Stomach smooth muscle (tissue), 2 donors: Measurements from ENCODE around the gene PHF21B.

Experiments used
- H3K27ac ChIP-seq: one replicate; pipeline ENCODE4 v1.7.0; 2013; ENCODE audit warnings: mild to moderate bottlenecking, low read length, inconsistent platforms
- H3K27me3 ChIP-seq, 2 donors: one replicate each; pipeline ENCODE4 v1.7.0; 2013; ENCODE audit warnings: low read length in 2 of 2; ENCODE audit not compliant: insufficient read depth in 2 of 2, control insufficient read depth in 1 of 2
- H3K36me3 ChIP-seq, 2 donors: one replicate each; pipeline ENCODE4 v1.7.0; 2013; ENCODE audit warnings: low read length in 2 of 2; ENCODE audit not compliant: control insufficient read depth in 2 of 2, insufficient read depth in 2 of 2
- H3K4me1 ChIP-seq: one replicate; pipeline ENCODE4 v1.7.0; 2013; ENCODE audit warnings: low read length; ENCODE audit not compliant: control insufficient read depth, insufficient read depth
- H3K4me3 ChIP-seq, 2 donors: one replicate each; pipeline ENCODE4 v1.7.0; 2013; ENCODE audit warnings: low read length in 2 of 2
- H3K9ac ChIP-seq, 2 donors: one replicate each; pipeline ENCODE4 v1.7.0; 2013; ENCODE audit warnings: low read length in 2 of 2, mild to moderate bottlenecking in 1 of 2
- H3K9me3 ChIP-seq, 2 donors: one replicate each; pipeline ENCODE4 v1.7.0; 2013; ENCODE audit warnings: low read length in 2 of 2; ENCODE audit not compliant: control insufficient read depth in 2 of 2
- donor health status: healthy.
- donor health status: Pancreatic carcinoma.

Gene PHF21B

GRCh38 chr22:44892243-44892642, 117.6 kb downstream of the PHF21B start:
- no peaks in the 10 kb centered on the region for H3K9me3 ChIP-seq
- no peak overlapping the region for H3K9ac ChIP-seq
- no peak overlapping the region for H3K4me3 ChIP-seq
- H3K36me3 ChIP-seq = peaks cover 0 to 4% of the 10 kb centered on the region in 2 donors
- H3K27me3 ChIP-seq = no peaks in the 10 kb centered on the region
- no peak overlapping the region for H3K27ac ChIP-seq
- H3K4me1 ChIP-seq = no peaks in the 10 kb centered on the region

GRCh38 chr22:44891791-44892190, 118.0 kb downstream of the PHF21B start:
- H3K9me3 ChIP-seq = no peaks in the 10 kb centered on the region
- H3K27me3 ChIP-seq = no peaks in the 10 kb centered on the region
- no peak overlapping the region for H3K4me3 ChIP-seq
- no peak overlapping the region for H3K9ac ChIP-seq
- peaks cover 0 to 4% of the 10 kb centered on the region in 2 donors for H3K36me3 ChIP-seq
- H3K4me1 ChIP-seq = no peaks in the 10 kb centered on the region
- no peak overlapping the region for H3K27ac ChIP-seq

- no peaks in the 10 kb centered on the region for H3K27me3 ChIP-seq
- no peaks in the 10 kb centered on the region for H3K9me3 ChIP-seq
- H3K36me3 ChIP-seq = peaks cover 0 to 4% of the 10 kb centered on the region in 2 donors
These were observed 118.5 kb downstream of the PHF21B start for GRCh38 chr22:44891293-44891747.

DNA sequence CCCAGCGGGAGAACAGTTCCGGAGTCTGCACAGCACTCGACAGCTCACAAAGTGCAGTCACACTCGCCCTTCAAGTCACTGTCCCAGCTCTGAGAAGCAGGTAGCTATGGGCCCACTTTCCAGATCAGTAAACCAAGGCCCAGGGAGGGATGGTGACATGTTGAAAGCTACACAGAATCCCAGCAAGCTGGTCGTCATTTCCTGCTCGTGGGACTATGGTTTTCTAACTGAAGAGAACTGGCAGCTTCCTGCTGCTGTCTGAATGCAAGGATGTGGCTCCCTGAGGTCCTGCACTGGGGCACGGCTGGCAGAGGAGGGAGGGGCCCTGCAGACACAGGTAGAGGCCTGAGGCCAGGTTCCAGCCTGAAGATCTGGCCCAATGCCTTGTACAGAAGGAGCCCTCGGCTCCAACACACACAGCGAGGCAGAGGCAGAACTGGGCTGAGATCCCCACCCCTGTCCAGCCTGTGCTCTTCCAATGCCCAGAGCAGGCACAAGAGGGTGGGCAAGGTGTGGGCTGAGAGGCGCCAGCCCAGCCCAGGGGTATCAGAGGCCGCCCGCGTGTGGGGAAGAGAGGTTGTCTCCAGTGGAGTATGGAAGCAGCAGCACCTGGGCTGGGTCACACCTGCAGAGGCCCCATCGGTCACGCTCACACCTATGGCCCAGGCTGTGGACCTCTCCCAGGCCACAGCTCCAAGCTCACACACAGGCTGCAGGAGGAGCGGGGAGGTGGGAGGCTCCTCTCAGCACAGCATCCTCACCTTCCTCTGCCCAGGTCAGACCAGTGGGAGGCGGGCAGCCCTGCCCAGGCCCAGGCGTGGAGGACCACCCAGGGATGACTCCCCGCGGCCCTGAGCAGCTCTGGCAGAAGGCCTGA, 119.2 kb downstream of the PHF21B start:
- H3K4me1 ChIP-seq = no peaks in the 10 kb centered on the region
- no peak overlapping the region for H3K27ac ChIP-seq
- H3K4me3 ChIP-seq = no peak overlapping the region
- H3K9ac ChIP-seq = no peak overlapping the region
- peaks cover 0 to 2% of the 10 kb centered on the region in 2 donors for H3K36me3 ChIP-seq
- no peaks in the 10 kb centered on the region for H3K27me3 ChIP-seq
- no peaks in the 10 kb centered on the region for H3K9me3 ChIP-seq

More at GRCh38 chr22:44891293-44891747, 118.5 kb downstream of the PHF21B start:
- H3K4me3 ChIP-seq = no peak overlapping the region
- H3K27ac ChIP-seq = no peak overlapping the region
- no peaks in the 10 kb centered on the region for H3K4me1 ChIP-seq
- H3K9ac ChIP-seq = no peak overlapping the region

DNA sequence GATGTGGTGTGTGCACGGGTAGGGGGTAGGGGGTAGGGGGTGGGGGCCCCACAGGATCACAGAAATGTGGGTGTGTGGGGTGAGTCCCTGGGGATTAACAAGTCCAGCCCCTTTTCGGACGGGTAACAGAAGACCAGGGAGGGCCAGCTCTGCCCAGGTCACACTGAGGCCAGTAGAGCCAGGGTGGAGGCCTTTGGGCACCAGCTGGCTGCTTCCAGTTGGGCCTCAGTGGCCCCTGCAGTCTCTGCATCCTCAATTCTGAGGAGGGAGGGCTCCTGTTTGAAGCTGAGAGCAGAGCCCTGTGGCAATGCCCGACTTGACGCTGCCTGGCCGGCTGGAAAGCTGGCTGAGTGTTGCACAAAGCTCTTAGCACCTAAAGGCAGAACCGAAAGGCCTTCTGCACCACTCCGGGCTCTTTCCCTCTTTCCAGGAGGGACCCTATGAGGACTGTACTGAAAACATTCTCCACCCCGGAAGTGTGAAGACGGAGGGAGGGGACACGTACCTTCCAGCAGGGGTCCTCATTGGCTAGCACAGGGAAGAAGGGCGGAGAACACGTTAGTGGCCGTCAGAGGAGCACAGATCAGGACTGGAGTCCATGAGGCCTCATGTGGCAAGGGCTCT, 120.4 kb downstream of the PHF21B start:
- Histone ChIP-seq H3K27ac (no peak overlapping the region), H3K9me3 (no peaks in the 10 kb centered on the region), H3K4me3 (no peak overlapping the region), H3K27me3 (no peaks in the 10 kb centered on the region), H3K9ac (no peak overlapping the region), H3K4me1 (no peaks in the 10 kb centered on the region), H3K36me3 (peaks cover 0 to 3% of the 10 kb centered on the region in 2 donors)

DNA sequence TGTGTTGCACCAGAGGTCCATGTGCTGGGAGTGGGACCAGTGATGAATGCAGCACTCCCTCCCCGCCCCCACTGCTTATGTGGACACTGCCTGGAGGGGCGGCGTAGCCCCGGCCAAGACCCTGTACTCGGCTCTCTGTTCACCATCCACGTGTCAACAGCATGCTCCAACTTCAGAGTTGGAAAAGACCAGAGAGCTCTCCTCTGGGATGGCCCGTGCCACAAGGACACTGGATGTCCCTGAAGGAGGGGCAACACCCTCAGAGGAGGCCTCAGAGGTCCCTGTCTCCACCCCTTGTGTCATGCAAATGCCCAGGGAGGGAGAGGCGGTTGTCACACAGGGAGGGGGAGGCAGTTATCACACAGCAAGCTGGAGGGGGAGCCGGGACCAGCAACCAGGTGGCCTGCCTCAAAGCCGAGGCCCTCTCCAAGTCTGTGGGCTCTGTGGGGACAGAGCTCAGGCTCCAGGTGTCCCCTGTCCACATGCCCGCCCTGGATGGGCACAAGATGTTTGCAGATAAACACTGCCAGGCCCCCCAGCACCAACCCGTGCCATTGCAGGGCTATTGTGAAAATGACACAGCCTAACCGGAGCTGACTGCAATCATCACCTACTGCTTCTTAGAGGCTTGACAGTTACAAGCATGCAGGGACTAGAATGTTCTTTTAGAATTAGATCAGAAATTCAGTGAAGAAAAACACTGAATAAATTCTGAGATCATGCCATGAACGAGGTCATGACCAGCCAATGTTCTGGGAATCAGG, 121.1 kb downstream of the PHF21B start:
- H3K4me1 ChIP-seq = no peaks in the 10 kb centered on the region
- H3K36me3 ChIP-seq = peaks cover 0 to 3% of the 10 kb centered on the region in 2 donors
- H3K27ac ChIP-seq = no peak overlapping the region
- no peaks in the 10 kb centered on the region for H3K9me3 ChIP-seq
- no peaks in the 10 kb centered on the region for H3K27me3 ChIP-seq
- H3K4me3 ChIP-seq = no peak overlapping the region
- H3K9ac ChIP-seq = no peak overlapping the region

DNA sequence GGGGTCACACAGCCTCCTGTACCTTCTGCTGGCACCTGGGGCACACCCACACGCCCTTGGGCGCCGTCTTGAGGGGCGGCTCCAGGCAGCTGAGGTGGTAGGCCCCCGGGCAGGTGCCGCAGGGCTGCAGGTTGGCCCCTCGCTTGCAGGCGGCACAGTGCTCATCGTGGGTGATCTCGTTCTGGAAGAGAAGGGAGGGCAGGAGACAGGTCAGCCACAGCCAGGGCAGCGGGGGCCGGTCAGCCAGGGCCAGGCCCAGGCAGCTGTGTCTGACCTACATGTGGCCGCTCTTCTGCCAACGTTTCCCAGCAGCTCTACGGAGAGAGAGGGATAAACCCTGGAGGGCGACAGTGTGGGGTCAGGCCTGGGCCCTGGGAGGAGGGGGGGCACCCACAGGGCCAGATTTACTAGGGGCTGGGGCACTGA, 121.9 kb downstream of the PHF21B start:
- Histone ChIP-seq H3K4me1 (no peaks in the 10 kb centered on the region), H3K27ac (no peak overlapping the region), H3K36me3 (peaks cover 0 to 3% of the 10 kb centered on the region in 2 donors), H3K27me3 (no peaks in the 10 kb centered on the region), H3K9me3 (no peaks in the 10 kb centered on the region), H3K4me3 (no peak overlapping the region), H3K9ac (no peak overlapping the region)

GRCh38 chr22:44885806-44886360, 123.9 kb downstream of the PHF21B start:
- no peak overlapping the region for H3K9ac ChIP-seq
- no peaks in the 10 kb centered on the region for H3K4me1 ChIP-seq
- H3K36me3 ChIP-seq = peaks cover 0 to 3% of the 10 kb centered on the region in 2 donors
- no peak overlapping the region for H3K4me3 ChIP-seq
- no peak overlapping the region for H3K27ac ChIP-seq
- no peaks in the 10 kb centered on the region for H3K27me3 ChIP-seq
- H3K9me3 ChIP-seq = no peaks in the 10 kb centered on the region

DNA sequence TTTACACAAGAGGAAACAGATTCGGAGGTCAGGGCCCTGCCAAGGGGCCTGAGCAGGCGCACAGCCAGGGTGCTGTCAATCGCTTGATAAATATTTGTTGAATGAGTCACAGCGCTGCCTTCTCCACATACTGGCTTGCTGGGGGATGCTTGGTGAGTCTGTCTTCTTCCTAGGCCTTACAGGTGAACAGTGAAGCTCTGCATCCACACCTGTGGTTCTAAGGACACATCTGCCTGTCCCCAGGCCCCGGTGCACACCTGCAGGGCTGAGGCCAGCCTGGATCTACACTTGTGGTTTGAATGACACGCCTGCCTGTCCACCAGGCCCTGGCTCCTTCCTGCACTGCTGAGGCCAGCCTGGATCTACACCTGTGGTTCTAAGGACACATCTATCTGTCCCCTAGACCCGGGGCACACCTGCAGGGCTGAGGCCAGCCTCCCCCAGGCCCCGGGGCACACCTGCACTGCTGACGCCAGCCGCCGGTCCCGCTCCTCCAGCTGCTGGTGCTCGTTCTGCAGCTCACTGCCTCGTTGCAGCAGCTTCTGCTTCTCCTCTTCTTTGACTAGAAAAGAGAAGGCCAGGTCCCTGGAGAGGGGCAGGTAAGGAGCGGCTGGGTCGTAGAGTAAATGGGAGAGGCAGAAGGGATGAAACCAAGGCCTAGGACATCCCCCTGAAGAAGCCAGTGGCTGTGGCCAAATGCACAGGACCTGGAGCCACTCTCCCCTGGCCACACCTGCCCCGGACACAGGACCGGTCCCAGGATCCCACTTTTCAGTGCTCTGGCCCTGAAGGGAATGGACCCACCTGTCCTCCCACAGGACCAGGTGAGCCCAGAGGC, 124.6 kb downstream of the PHF21B start:
- Histone ChIP-seq H3K4me1 (no peaks in the 10 kb centered on the region), H3K9ac (no peak overlapping the region), H3K4me3 (no peak overlapping the region), H3K9me3 (no peaks in the 10 kb centered on the region), H3K27me3 (no peaks in the 10 kb centered on the region), H3K36me3 (peaks cover 0 to 3% of the 10 kb centered on the region in 2 donors), H3K27ac (no peak overlapping the region)

- Histone ChIP-seq H3K36me3 (peaks cover 0 to 3% of the 10 kb centered on the region in 2 donors), H3K9me3 (no peaks in the 10 kb centered on the region), H3K9ac (no peak overlapping the region), H3K4me3 (no peak overlapping the region), H3K27me3 (no peaks in the 10 kb centered on the region), H3K4me1 (no peaks in the 10 kb centered on the region), H3K27ac (no peak overlapping the region)
These were observed 125.2 kb downstream of the PHF21B start for GRCh38 chr22:44884562-44884961.
